GM12878 (cell line): Measurements from ENCODE around the gene ZNF669. TPM values are rescaled to one million over a fixed set of nuclear protein-coding genes. Genes with fewer than 3 reads are reported as not detected.

Source experiments
- ATAC-seq: fragments of 200-7000 bp; cut with Tn5 transposase; 3 replicates; pipeline ENCODE4 v1.9.1; 2020; ENCODE audit warnings: mild to moderate bottlenecking, moderate library complexity
- BruUV-seq: library from RNA; stranded (reverse); fragments of 400-500 nt; replicated peaks from 2 replicates; lab custom pipeline; 2021; lab: Mats Ljungman, UMichigan
- CTCF ChIA-PET: fragments of 300-600 bp; sonication (Branson Sonifier 250); formaldehyde crosslinking; extraction: SDS; loops from one replicate; lab custom pipeline; 2021; ENCODE audit warnings: inconsistent platforms; lab: Yijun Ruan, JAX
- POLR2A ChIA-PET: fragments of 350-600 bp; formaldehyde crosslinking; extraction: SDS; loops from one replicate; lab custom pipeline; 2021; ENCODE audit warnings: inconsistent platforms; lab: Charles Lee
- RAD21 ChIA-PET: fragments of 300-600 bp; sonication (Branson Sonifier 250); formaldehyde crosslinking; loops from one replicate; lab custom pipeline; 2023; ENCODE audit warnings: antibody characterized with exemption; ENCODE audit not compliant: unreplicated experiment; lab: Charles Lee
- SMC1A ChIA-PET: fragments of 300-600 bp; sonication (Branson Sonifier 250); formaldehyde crosslinking; loops from one replicate; lab custom pipeline; 2023; ENCODE audit not compliant: unreplicated experiment, uncharacterized antibody; lab: Charles Lee
- DNase-seq: peaks from one replicate; pipeline ENCODE4 v3.0.0-alpha.2; 2011; ENCODE audit warnings: low read depth, low spot score
- FAIRE-seq: peaks from 3 replicates; lab custom pipeline; 2011; peaks lifted over from hg19 to GRCh38; lab: Jason Lieb, UNC
- H2AFZ ChIP-seq: 2 replicates; pipeline ENCODE4 v1.6.0; 2011; ENCODE audit warnings: low read depth, low read length, control low read depth; ENCODE audit not compliant: control insufficient read depth
- H3K27ac ChIP-seq: 2 replicates; pipeline ENCODE4 v1.5.1; 2011; ENCODE audit warnings: control low read depth; ENCODE audit not compliant: control insufficient read depth, insufficient read depth
- H3K27me3 ChIP-seq, 2 experiments: replicated peaks in 1 of 2; 2 replicates each; pipeline versions ENCODE4 v1.6.0 to v1.6.1; 2011; ENCODE audit warnings: low read length in 1 of 2; ENCODE audit not compliant: control insufficient read depth in 2 of 2, insufficient read depth in 2 of 2
- H3K36me3 ChIP-seq, 2 experiments: 2 replicates each; pipeline ENCODE4 v1.5.1; 2011; ENCODE audit warnings: low read length in 1 of 2; ENCODE audit not compliant: control insufficient read depth in 2 of 2, insufficient read depth in 2 of 2
- H3K4me1 ChIP-seq: 2 replicates; pipeline ENCODE4 v1.6.1; 2011; ENCODE audit warnings: mild to moderate bottlenecking, low read length, moderate library complexity, mixed read lengths; ENCODE audit not compliant: control insufficient read depth, insufficient read depth
- H3K4me2 ChIP-seq: 2 replicates; pipeline ENCODE4 v1.6.0; 2011; ENCODE audit warnings: control low read depth; ENCODE audit not compliant: control insufficient read depth, insufficient read depth
- H3K4me3 ChIP-seq: fragments of 200-600 bp; sonication (generic); 2 replicates; pipeline ENCODE4 v1.5.1; 2016
- H3K79me2 ChIP-seq: 2 replicates; pipeline ENCODE4 v1.6.0; 2011; ENCODE audit warnings: low read length; ENCODE audit not compliant: control insufficient read depth, insufficient read depth
- H3K9ac ChIP-seq: 2 replicates; pipeline ENCODE4 v1.8.0; 2011; ENCODE audit warnings: low read length, control low read depth, mixed read lengths; ENCODE audit not compliant: control insufficient read depth, insufficient read depth
- H3K9me3 ChIP-seq: replicated peaks from 3 replicates; pipeline ENCODE4 v1.5.1; 2011; ENCODE audit warnings: mild to moderate bottlenecking, low read length; ENCODE audit not compliant: control insufficient read depth, insufficient read depth
- H4K20me1 ChIP-seq: 2 replicates; pipeline ENCODE4 v1.6.0; 2011; ENCODE audit not compliant: control insufficient read depth, insufficient read depth
- CEBPB ChIP-seq, 2 experiments: fragments of 150-350 bp in 1 of 2; IDR thresholded peaks; 2 replicates each; pipeline ENCODE4 v1.6.1; 2012 to 2014; ENCODE audit warnings: low read depth in 2 of 2, low read length in 2 of 2, borderline replicate concordance in 1 of 2, inconsistent platforms in 1 of 2
- EGR1 ChIP-seq, 2 experiments: IDR thresholded peaks; 1 replicate in 1 of 2; 2 replicates in 1 of 2; pipeline ENCODE4 v1.6.1; 2011 to 2012; ENCODE audit warnings: low read depth in 2 of 2, low read length in 2 of 2, borderline replicate concordance in 1 of 2, mild to moderate bottlenecking in 1 of 2, moderate library complexity in 1 of 2
- ELK1 ChIP-seq: IDR thresholded peaks from 2 replicates; pipeline ENCODE4 v1.6.1; 2012; ENCODE audit warnings: low read depth, low read length, improper control_type of control experiment
- EP300 ChIP-seq, 2 experiments: fragments of 150-350 bp in 1 of 2; IDR thresholded peaks; 2 replicates each; pipeline ENCODE4 v1.6.1; 2011 to 2012; ENCODE audit warnings: low read depth in 2 of 2, low read length in 2 of 2, borderline replicate concordance in 1 of 2, improper control_type of control experiment in 1 of 2, inconsistent platforms in 1 of 2; ENCODE audit not compliant: control insufficient read depth in 1 of 2
- ESRRA ChIP-seq: IDR thresholded peaks from 2 replicates; pipeline ENCODE4 v1.6.1; 2012; ENCODE audit warnings: mild to moderate bottlenecking, low read length, improper control_type of control experiment
- FOS ChIP-seq: IDR thresholded peaks from 3 replicates; pipeline ENCODE4 v1.6.1; 2011; ENCODE audit warnings: borderline replicate concordance; ENCODE audit not compliant: insufficient read length; ENCODE audit errors: extremely low read depth
- FOXM1 ChIP-seq: IDR thresholded peaks from 2 replicates; pipeline ENCODE4 v1.6.1; 2012; ENCODE audit warnings: low read depth, mild to moderate bottlenecking, inconsistent platforms, low read length, moderate library complexity
- IRF4 ChIP-seq: IDR thresholded peaks from 2 replicates; pipeline ENCODE4 v1.6.1; 2011; ENCODE audit warnings: low read depth, low read length
- MXI1 ChIP-seq: fragments of 150-350 bp; IDR thresholded peaks from 2 replicates; pipeline ENCODE4 v1.6.1; 2011; ENCODE audit warnings: low read depth, mild to moderate bottlenecking, inconsistent platforms, low read length, improper control_type of control experiment
- NFIC ChIP-seq: IDR thresholded peaks from 2 replicates; pipeline ENCODE4 v1.6.1; 2012; ENCODE audit warnings: low read depth, mild to moderate bottlenecking, inconsistent platforms, low read length, moderate library complexity
- NFXL1 ChIP-seq: fragments of 450-650 bp; IDR thresholded peaks from 2 replicates; pipeline ENCODE4 v1.6.1; 2017; ENCODE audit warnings: antibody characterized with exemption, mild to moderate bottlenecking, borderline replicate concordance
- SIX5 ChIP-seq: IDR thresholded peaks from 2 replicates; pipeline ENCODE4 v1.6.1; 2011; ENCODE audit warnings: mild to moderate bottlenecking, low read depth, low read length, moderate library complexity; ENCODE audit not compliant: severe bottlenecking
- SMARCA5 ChIP-seq: fragments of 450-650 bp; IDR thresholded peaks from 2 replicates; pipeline ENCODE4 v1.6.1; 2017; ENCODE audit warnings: mild to moderate bottlenecking
- ZBTB33 ChIP-seq: fragments of 450-650 bp; IDR thresholded peaks from 2 replicates; pipeline ENCODE4 v1.6.1; 2017; ENCODE audit warnings: mild to moderate bottlenecking
- ZNF274 ChIP-seq: IDR thresholded peaks from one replicate; pipeline ENCODE4 v1.8.0; 2011; ENCODE audit not compliant: insufficient read length, insufficient read depth
- whole genome bisulfite sequencing: methylation state at CpG from one replicate; pipeline ENCODE4 v1.1.6; 2016; ENCODE audit warnings: low lambda C conversion rate; ENCODE audit not compliant: insufficient replicate concordance, insufficient coverage; ENCODE audit errors: missing lambda C conversion rate; 5-methylcytosine and 5-hydroxymethylcytosine counted together
- in situ Hi-C: fragments of 300-500 bp; cut with MboI; formaldehyde crosslinking; loops from 9 replicates; pipeline ENCODE4 v1.14.3; 2018; ENCODE audit warnings: mixed read lengths
- intact Hi-C: fragments of 100-400 bp; cut with micrococcal nuclease; formaldehyde crosslinking; loops from one replicate; pipeline ENCODE4 v1.14.2; 2022; ENCODE audit not compliant: unreplicated experiment
- polyA plus RNA-seq, 11 experiments: library from polyadenylated mRNA; depleted of rRNA in 4 of 11; unstranded in 6 of 11; stranded (reverse) in 5 of 11; fragments of >200 nt; fragmentation: Nextera tagmentation in 4 of 11; fragmentation: Illumina TruSeq in 1 of 11; extraction: Ambion mirVana in 4 of 11; extraction: Trizol in 1 of 11; gene quantifications; 1 replicate in 1 of 11; 2 replicates in 10 of 11; pipeline versions ENCODE4 v1.2.1 to v1.2.3, GENCODE V29; 2011 to 2016; ENCODE audit warnings: inconsistent platforms in 2 of 11, missing spikeins in 2 of 11, low read depth in 1 of 11
- total RNA-seq, 4 experiments: library from RNA; depleted of rRNA in 3 of 4; stranded (reverse); fragments of >200 nt in 3 of 4; fragmentation: Illumina TruSeq in 1 of 4; extraction: Trizol in 1 of 4; gene quantifications; 2 replicates each; pipeline versions ENCODE4 v1.2.1 to v1.2.3, GENCODE V29; 2013 to 2021
- TF ChIP-seq, protein P1 (sequence below): IDR thresholded peaks from 2 replicates; pipeline ENCODE4 v1.6.1; 2012; ENCODE audit warnings: low read depth, low read length, improper control_type of control experiment
- TF ChIP-seq, protein P2 (sequence below): fragments of 450-650 bp; conservative IDR thresholded peaks from 2 replicates; pipeline ENCODE4 v1.6.1; 2017; ENCODE audit warnings: mild to moderate bottlenecking, moderate library complexity

Gene ZNF669
- total and polyA plus RNA-seq, 10 of the 15 experiments (the other 5 are each of a cell fraction or from before 2014, with no cell fraction given): 4.8 to 11.1 (median 5.8) TPM

DNA sequence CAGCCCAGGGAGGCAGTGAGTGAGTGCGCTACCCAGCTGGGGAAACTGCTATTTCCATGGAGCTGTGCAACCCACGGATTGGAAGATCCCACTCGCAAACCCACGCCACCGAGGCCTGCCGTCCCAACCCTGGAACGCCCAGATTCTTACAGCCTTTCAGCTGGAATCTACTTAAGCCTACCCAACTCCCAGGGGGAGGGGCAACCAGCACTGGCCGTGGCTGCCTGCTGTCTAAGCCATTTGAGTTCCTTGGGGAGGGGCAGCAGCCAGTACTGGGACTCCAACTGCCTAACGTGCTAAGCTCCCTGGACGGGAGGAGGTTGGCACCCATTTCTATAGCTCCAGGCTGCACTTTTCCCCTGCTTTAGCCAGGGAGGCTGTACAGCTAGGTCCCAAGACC, 27.1 kb upstream of the ZNF669 start:
- peaks cover 0 to 1% of the 10 kb centered on the region in 2 experiments; a peak in 2 of 4 replicates for H3K36me3 ChIP-seq
- FAIRE-seq (no peak), ATAC-seq (no peak), DNase-seq (no peak)
- ChIA-PET CTCF (no interaction called here), RAD21 (no interaction called here), POLR2A (no interaction called here), SMC1A (no interaction called here)
- no peak overlapping the region for H2AFZ ChIP-seq
- no peaks in the 10 kb centered on the region for H4K20me1 ChIP-seq
- no peak overlapping the region for H3K27ac ChIP-seq
- no peak overlapping the region for H3K9ac ChIP-seq
- H3K4me2 ChIP-seq: no peak overlapping the region
- no peaks in the 10 kb centered on the region for H3K27me3 ChIP-seq
- H3K79me2 ChIP-seq: peaks cover 5% of the 10 kb centered on the region
- H3K4me3 ChIP-seq: no peak overlapping the region
- no peaks in the 10 kb centered on the region for H3K4me1 ChIP-seq
- TF ChIP-seq EGR1 (IDR thresholded peaks at IDR 0.05; ENCODE audit: borderline replicate concordance in 1 of 2, low read depth in 2 of 2, low read length in 2 of 2): no peak
- TF ChIP-seq, protein P1, sequence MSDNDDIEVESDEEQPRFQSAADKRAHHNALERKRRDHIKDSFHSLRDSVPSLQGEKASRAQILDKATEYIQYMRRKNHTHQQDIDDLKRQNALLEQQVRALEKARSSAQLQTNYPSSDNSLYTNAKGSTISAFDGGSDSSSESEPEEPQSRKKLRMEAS: no peak
- TF ChIP-seq ESRRA: no peak
- TF ChIP-seq ZNF274: no peak
- no peak for TF ChIP-seq FOXM1
- no peak for TF ChIP-seq IRF4
- no peak for TF ChIP-seq EP300 (IDR thresholded peaks at IDR 0.05; ENCODE audit: borderline replicate concordance in 1 of 2, control insufficient read depth in 1 of 2, low read depth in 2 of 2, low read length in 2 of 2)
- no peak for TF ChIP-seq NFIC
- no peak for TF ChIP-seq SIX5
- TF ChIP-seq FOS: no peak
- no peak for TF ChIP-seq SMARCA5
- no peak for TF ChIP-seq ZBTB33
- no peak for TF ChIP-seq MXI1
- no peak for TF ChIP-seq ELK1
- no peak for TF ChIP-seq CEBPB (IDR thresholded peaks at IDR 0.05; ENCODE audit: borderline replicate concordance in 1 of 2, low read depth in 2 of 2, low read length in 2 of 2)
- TF ChIP-seq NFXL1: no peak
- TF ChIP-seq, protein P2, sequence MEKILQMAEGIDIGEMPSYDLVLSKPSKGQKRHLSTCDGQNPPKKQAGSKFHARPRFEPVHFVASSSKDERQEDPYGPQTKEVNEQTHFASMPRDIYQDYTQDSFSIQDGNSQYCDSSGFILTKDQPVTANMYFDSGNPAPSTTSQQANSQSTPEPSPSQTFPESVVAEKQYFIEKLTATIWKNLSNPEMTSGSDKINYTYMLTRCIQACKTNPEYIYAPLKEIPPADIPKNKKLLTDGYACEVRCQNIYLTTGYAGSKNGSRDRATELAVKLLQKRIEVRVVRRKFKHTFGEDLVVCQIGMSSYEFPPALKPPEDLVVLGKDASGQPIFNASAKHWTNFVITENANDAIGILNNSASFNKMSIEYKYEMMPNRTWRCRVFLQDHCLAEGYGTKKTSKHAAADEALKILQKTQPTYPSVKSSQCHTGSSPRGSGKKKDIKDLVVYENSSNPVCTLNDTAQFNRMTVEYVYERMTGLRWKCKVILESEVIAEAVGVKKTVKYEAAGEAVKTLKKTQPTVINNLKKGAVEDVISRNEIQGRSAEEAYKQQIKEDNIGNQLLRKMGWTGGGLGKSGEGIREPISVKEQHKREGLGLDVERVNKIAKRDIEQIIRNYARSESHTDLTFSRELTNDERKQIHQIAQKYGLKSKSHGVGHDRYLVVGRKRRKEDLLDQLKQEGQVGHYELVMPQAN: no peak
- H3K9me3 ChIP-seq: peaks cover 11% of the 10 kb centered on the region; the same call in 2 of the 3 replicates
- intact Hi-C loops (no loop called here), in situ Hi-C loops (no loop called here)
- 98% methylated on average over 10 of the region's 10 CpGs for WGBS
- no TSS peak for BruUV-seq
